K562 (cell line): ENCODE measurements around the gene ZNF747. TPM values are rescaled to one million over a fixed set of nuclear protein-coding genes. Genes with fewer than 3 reads are reported as not detected.

Experiments
- ATAC-seq: fragments of 200-7000 bp; cut with Tn5 transposase; 3 replicates; pipeline ENCODE4 v1.9.1; 2020; ENCODE audit warnings: moderate library complexity
- BruUV-seq: library from RNA; stranded (reverse); fragments of 400-500 nt; replicated peaks from 2 replicates; lab custom pipeline; 2021; lab: Mats Ljungman, UMichigan
- CTCF ChIA-PET: fragments of 300-600 bp; formaldehyde crosslinking; extraction: SDS; loops from one replicate; lab custom pipeline; 2021; ENCODE audit warnings: low intra/inter-chr PET ratio; lab: Yijun Ruan, JAX
- POLR2A ChIA-PET: fragments of 300-600, 350-650 bp; sonication (Branson Sonifier 250); formaldehyde crosslinking; extraction: SDS; loops from one replicate; lab custom pipeline; 2021; ENCODE audit warnings: antibody characterized with exemption, inconsistent platforms; lab: Yijun Ruan, JAX
- DNase-seq, 4 experiments: peaks; one replicate each; pipeline versions ENCODE4 v3.0.0 to v3.0.0-alpha.2; 2011 to 2018; ENCODE audit warnings: low spot score in 3 of 4, mixed read lengths in 3 of 4; ENCODE audit errors: extremely low read depth in 1 of 4
- FAIRE-seq: peaks from 2 replicates; lab custom pipeline; 2011; peaks lifted over from hg19 to GRCh38; lab: Jason Lieb, UNC
- H2AFZ ChIP-seq: 2 replicates; pipeline ENCODE4 v1.6.0; 2011; ENCODE audit warnings: low read depth, low read length, control low read depth, inconsistent platforms
- H3K27ac ChIP-seq: fragments of 200-600 bp; 3 replicates; pipeline ENCODE4 v1.8.0; 2011; ENCODE audit warnings: low read depth, mild to moderate bottlenecking, control low read depth, inconsistent platforms, low read length, moderate library complexity, mixed read lengths; ENCODE audit errors: extremely low read depth
- H3K27me3 ChIP-seq, 2 experiments: fragments of 300-600 bp in 1 of 2; 2 replicates in 1 of 2; 3 replicates in 1 of 2; pipeline versions ENCODE4 v1.6.0 to v1.8.0; 2011; ENCODE audit warnings: inconsistent platforms in 2 of 2, low read length in 2 of 2, mild to moderate bottlenecking in 1 of 2, mixed read lengths in 1 of 2, moderate library complexity in 1 of 2; ENCODE audit not compliant: control insufficient read depth in 2 of 2, insufficient read depth in 2 of 2
- H3K36me3 ChIP-seq: fragments of 300-600 bp; 3 replicates; pipeline ENCODE4 v1.8.0; 2011; ENCODE audit warnings: mild to moderate bottlenecking, low read length, inconsistent platforms; ENCODE audit not compliant: control insufficient read depth, insufficient read depth
- H3K4me1 ChIP-seq, 2 experiments: fragments of 200-600 bp in 1 of 2; replicated peaks in 1 of 2; 2 replicates in 1 of 2; 3 replicates in 1 of 2; pipeline versions ENCODE4 v1.5.1 to v1.8.0; 2011; ENCODE audit warnings: inconsistent platforms in 2 of 2, low read length in 2 of 2, mild to moderate bottlenecking in 1 of 2, mixed read lengths in 1 of 2, moderate library complexity in 1 of 2; ENCODE audit not compliant: control insufficient read depth in 2 of 2, insufficient read depth in 2 of 2
- H3K4me2 ChIP-seq: 2 replicates; pipeline ENCODE4 v1.6.1; 2011; ENCODE audit warnings: low read length, control low read depth, inconsistent platforms, mixed read lengths; ENCODE audit not compliant: insufficient read depth
- H3K4me3 ChIP-seq: fragments of 200-600 bp; sonication (generic), shearing (Covaris generic); 2 replicates; pipeline ENCODE4 v1.5.1; 2016; ENCODE audit warnings: control low read depth, inconsistent platforms
- H3K79me2 ChIP-seq: fragments of 200-600 bp; 3 replicates; pipeline ENCODE4 v1.8.0; 2011; ENCODE audit warnings: low read length, inconsistent platforms; ENCODE audit not compliant: control insufficient read depth, insufficient read depth
- H3K9ac ChIP-seq, 2 experiments: 2 replicates each; pipeline versions ENCODE4 v1.6.0 to v1.6.1; 2011; ENCODE audit warnings: low read depth in 2 of 2, low read length in 2 of 2, control low read depth in 1 of 2, inconsistent platforms in 1 of 2, mild to moderate bottlenecking in 1 of 2, mixed read lengths in 1 of 2; ENCODE audit not compliant: insufficient read depth in 1 of 2
- H3K9me1 ChIP-seq: one replicate; pipeline ENCODE4 v1.6.0; 2011; ENCODE audit warnings: inconsistent platforms, mild to moderate bottlenecking, low read length, moderate library complexity; ENCODE audit not compliant: control insufficient read depth, insufficient read depth
- H3K9me3 ChIP-seq: replicated peaks from 2 replicates; pipeline ENCODE4 v1.5.1; 2011; ENCODE audit warnings: low read depth, low read length, inconsistent platforms; ENCODE audit not compliant: control insufficient read depth, insufficient read depth
- H4K20me1 ChIP-seq: replicated peaks from 2 replicates; pipeline ENCODE4 v1.6.1; 2011; ENCODE audit warnings: low read length, inconsistent platforms, mixed read lengths; ENCODE audit not compliant: control insufficient read depth, insufficient read depth
- BHLHE40 ChIP-seq: IDR thresholded peaks from 2 replicates; pipeline ENCODE4 v1.6.1; 2011; ENCODE audit warnings: low read length, improper control_type of control experiment
- CTCFL ChIP-seq: IDR thresholded peaks from 2 replicates; pipeline ENCODE4 v1.6.1; 2011; ENCODE audit warnings: borderline replicate concordance, low read depth, mild to moderate bottlenecking, moderate library complexity, low read length; ENCODE audit not compliant: insufficient read depth, poor library complexity, severe bottlenecking
- FOXP1 ChIP-seq: sonication (generic); formaldehyde crosslinking; IDR thresholded peaks from 2 replicates; pipeline ENCODE4 v1.8.0; 2022; ENCODE audit warnings: mild to moderate bottlenecking, missing genetic modification reagents
- HDAC1 ChIP-seq, 2 experiments: fragments of 450-650 bp; IDR thresholded peaks; 2 replicates each; pipeline ENCODE4 v1.6.1; 2016 to 2017; ENCODE audit warnings: inconsistent platforms in 1 of 2, mild to moderate bottlenecking in 1 of 2, moderate library complexity in 1 of 2
- HDAC2 ChIP-seq: fragments of 450-650 bp; IDR thresholded peaks from 2 replicates; pipeline ENCODE4 v1.6.1; 2016; ENCODE audit warnings: mild to moderate bottlenecking
- NCOR1 ChIP-seq: fragments of 450-650 bp; IDR thresholded peaks from 2 replicates; pipeline ENCODE4 v1.6.1; 2016; ENCODE audit warnings: mild to moderate bottlenecking, moderate library complexity
- NFIC ChIP-seq: fragments of 450-650 bp; IDR thresholded peaks from 2 replicates; pipeline ENCODE4 v1.6.1; 2017; ENCODE audit warnings: mild to moderate bottlenecking, inconsistent platforms
- RREB1 ChIP-seq: fragments of 250-450 bp; sonication (Bioruptor Pico); IDR thresholded peaks from 2 replicates; pipeline ENCODE4 v1.4.0; 2020
- SIX5 ChIP-seq, 2 experiments: IDR thresholded peaks; 2 replicates each; pipeline ENCODE4 v1.6.1; 2011; ENCODE audit warnings: low read length in 2 of 2, borderline replicate concordance in 1 of 2, low read depth in 1 of 2, mild to moderate bottlenecking in 1 of 2, moderate library complexity in 1 of 2; ENCODE audit not compliant: insufficient read depth in 1 of 2
- SMARCE1 ChIP-seq: fragments of 450-650 bp; IDR thresholded peaks from 2 replicates; pipeline ENCODE4 v1.7.1; 2016; ENCODE audit warnings: mild to moderate bottlenecking
- SRSF3 ChIP-seq: fragments of 200-400 bp; formaldehyde crosslinking; IDR thresholded peaks from 2 replicates; pipeline ENCODE4 v1.6.1; 2016; ENCODE audit warnings: mild to moderate bottlenecking, low read length, moderate library complexity; ENCODE audit not compliant: insufficient read depth
- ZNF696 ChIP-seq: fragments of 250-450 bp; sonication (Bioruptor Pico); conservative IDR thresholded peaks from 2 replicates; pipeline ENCODE4 v1.4.0; 2020; ENCODE audit warnings: mild to moderate bottlenecking, moderate library complexity
- WGBS: fragments of 100-300 bp; shearing (Covaris generic); methylation state at CpG from one replicate; pipeline ENCODE4 v1.1.6; 2016; ENCODE audit warnings: low coverage, mixed read lengths; ENCODE audit not compliant: insufficient coverage; ENCODE audit errors: missing lambda C conversion rate; 5-methylcytosine and 5-hydroxymethylcytosine counted together
- in situ Hi-C: fragments of 300-500 bp; cut with MboI; formaldehyde crosslinking; loops from 4 replicates; pipeline ENCODE4 v1.15.0; 2018; ENCODE audit warnings: inconsistent platforms, mixed read lengths
- intact Hi-C: fragments of 100-400 bp; cut with micrococcal nuclease; formaldehyde crosslinking; loops from 2 replicates; pipeline ENCODE4 v1.14.2; 2022
- polyA plus RNA-seq, 8 experiments: library from polyadenylated mRNA; depleted of rRNA in 4 of 8; stranded (reverse) in 5 of 8; unstranded in 3 of 8; fragments of >200 nt; fragmentation: Nextera tagmentation in 2 of 8; fragmentation: Illumina TruSeq in 1 of 8; extraction: Ambion mirVana in 2 of 8; extraction: Trizol in 1 of 8; gene quantifications; 2 replicates each; pipeline versions ENCODE4 v1.2.1 to v1.2.3, GENCODE V29; 2011 to 2014; ENCODE audit warnings: inconsistent platforms in 1 of 8, missing spikeins in 1 of 8
- total RNA-seq, 7 experiments: library from RNA; depleted of rRNA in 6 of 7; stranded (reverse); fragments of >200 nt in 6 of 7; fragmentation: Illumina TruSeq in 2 of 7; extraction: Trizol in 2 of 7; gene quantifications; 2 replicates each; pipeline versions ENCODE4 v1.2.1 to v1.2.3, GENCODE V29; 2011 to 2021; ENCODE audit warnings: low replicate concordance in 1 of 7
- TF ChIP-seq, protein P1 (sequence below): fragments of 450-650 bp; formaldehyde crosslinking; IDR thresholded peaks from 2 replicates; pipeline ENCODE4 v1.4.0; 2022; ENCODE audit warnings: mild to moderate bottlenecking, moderate library complexity

ZNF747 gene
- total and polyA plus RNA-seq, 9 of the 15 experiments (the other 6 are each of a cell fraction or from before 2014, with no cell fraction given), result 0.14 to 3.3 (median 1.5) TPM

DNA sequence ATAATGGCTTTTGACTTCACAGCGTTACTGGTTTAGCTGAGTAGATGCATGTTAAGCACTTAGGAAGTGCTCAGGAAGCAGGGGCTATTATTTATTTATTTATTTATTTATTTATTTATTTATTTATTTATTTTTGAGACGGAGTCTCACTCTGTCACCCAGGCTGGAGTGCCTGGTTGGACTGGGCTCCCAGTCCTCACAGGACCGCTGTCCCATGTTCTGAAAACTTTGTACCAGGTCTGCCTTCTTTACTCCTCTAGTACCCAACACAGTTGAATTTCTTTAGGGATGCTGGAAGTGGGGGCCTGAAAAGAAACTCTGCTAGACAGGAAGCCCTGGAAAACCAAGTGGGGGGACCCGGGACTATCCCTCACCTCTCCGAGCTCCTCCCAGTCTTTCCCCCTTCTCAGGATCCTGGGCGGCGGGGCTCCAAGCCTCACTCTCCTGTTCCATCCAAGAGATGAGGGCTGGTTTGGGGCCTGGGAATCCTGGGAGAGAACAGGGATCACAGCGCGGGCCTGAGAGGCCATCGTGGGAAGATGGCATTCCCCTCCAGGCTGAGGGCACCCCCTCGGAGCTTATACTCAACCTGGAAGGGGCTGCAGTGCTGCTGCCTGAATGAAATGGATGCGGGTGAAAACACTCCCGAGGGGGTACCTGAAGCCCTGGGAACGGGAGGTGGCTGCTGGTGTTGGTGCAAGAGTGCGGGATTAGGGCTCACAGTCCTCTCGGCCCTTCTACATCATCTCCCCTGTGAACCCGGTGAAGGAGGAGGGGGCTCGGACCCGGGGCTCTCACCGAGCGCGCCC lies 36.2 kb upstream of the ZNF747 start:
- ATAC-seq (no peak; the same call in 2 of the 3 replicates), DNase-seq (peak in 2 of 4 experiments; percentile 12 to 42), FAIRE-seq (no peak)
- peaks cover 36% of the 10 kb centered on the region for H3K79me2 ChIP-seq
- H3K36me3 ChIP-seq, result peaks cover 2% of the 10 kb centered on the region; the same call in 1 of the 3 replicates
- 48% methylated on average over 18 of the region's 22 CpGs for WGBS
- BruUV-seq, result no TSS peak
- H4K20me1 ChIP-seq, result no peaks in the 10 kb centered on the region
- peaks cover 17 to 38% of the 10 kb centered on the region in 2 experiments for H3K4me1 ChIP-seq
- ChIA-PET POLR2A (interaction anchor here (0.6 to 2.8 kb wide), 7 partner anchors 11 to 125 kb away, joined by 3 to 28 read pairs (median 5); partner anchors contain the start of genes PRR14, SEPHS2, ZNF764 and ZNF785), CTCF (no interaction called here)
- H3K4me2 ChIP-seq, result peak overlapping the region; percentile 92
- H3K9me3 ChIP-seq, result no peaks in the 10 kb centered on the region
- no peaks in the 10 kb centered on the region for H3K9me1 ChIP-seq
- H3K9ac ChIP-seq, result peak overlapping the region; percentile 71 to 93
- H2AFZ ChIP-seq, result peak overlapping the region; percentile 88
- H3K4me3 ChIP-seq, result peak overlapping the region; percentile 65
- intact Hi-C loops, result no loop called here
- H3K27ac ChIP-seq, result peak overlapping the region; percentile 83
- in situ Hi-C loops, result no loop called here
- H3K27me3 ChIP-seq, result no peaks in the 10 kb centered on the region
- TF ChIP-seq NFIC (no peak), BHLHE40 (no peak), FOXP1 (no peak), HDAC1 (IDR thresholded peaks at IDR 0.05) (no peak), SRSF3 (0 out of 2 replicates have a peak, but pooled peaks have one; percentile 19), ZNF696 (CRISPR knock-in tag) (no peak), CTCFL (no peak), HDAC2 (no peak), SMARCE1 (no peak), SIX5 (IDR thresholded peaks at IDR 0.05; ENCODE audit: borderline replicate concordance in 1 of 2, insufficient read depth in 1 of 2, low read depth in 1 of 2, low read length in 2 of 2) (no peak), NCOR1 (no peak), RREB1 (CRISPR knock-in tag) (no peak)
- TF ChIP-seq, protein P1, sequence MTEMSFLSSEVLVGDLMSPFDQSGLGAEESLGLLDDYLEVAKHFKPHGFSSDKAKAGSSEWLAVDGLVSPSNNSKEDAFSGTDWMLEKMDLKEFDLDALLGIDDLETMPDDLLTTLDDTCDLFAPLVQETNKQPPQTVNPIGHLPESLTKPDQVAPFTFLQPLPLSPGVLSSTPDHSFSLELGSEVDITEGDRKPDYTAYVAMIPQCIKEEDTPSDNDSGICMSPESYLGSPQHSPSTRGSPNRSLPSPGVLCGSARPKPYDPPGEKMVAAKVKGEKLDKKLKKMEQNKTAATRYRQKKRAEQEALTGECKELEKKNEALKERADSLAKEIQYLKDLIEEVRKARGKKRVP (CRISPR knock-in tag), result no peak
